Mesothelial cell of epicardium (in vitro differentiated cells): ENCODE results near the gene ITGAE. TPM values are rescaled to one million over a fixed set of nuclear protein-coding genes. Genes with fewer than 3 reads are reported as not detected.

ENCODE experiments used
- DNase-seq, 2 experiments: peaks; one replicate each; pipeline ENCODE4 v3.0.0; 2021; ENCODE audit warnings: low spot score in 2 of 2; ENCODE audit not compliant: unreplicated experiment in 2 of 2
- H3K27ac Mint-ChIP-seq: 2 replicates; pipeline ENCODE4 v1.8.0; 2021; ENCODE audit warnings: mixed read lengths
- H3K27me3 Mint-ChIP-seq: 2 replicates; pipeline ENCODE4 v1.8.0; 2021; ENCODE audit warnings: low read depth, mixed read lengths
- H3K36me3 Mint-ChIP-seq: 2 replicates; pipeline ENCODE4 v1.8.0; 2021; ENCODE audit warnings: mixed read lengths
- H3K4me1 Mint-ChIP-seq: 2 replicates; pipeline ENCODE4 v1.8.0; 2021; ENCODE audit warnings: mixed read lengths
- H3K4me3 Mint-ChIP-seq: 2 replicates; pipeline ENCODE4 v1.8.0; 2021; ENCODE audit warnings: mild to moderate bottlenecking, moderate library complexity, mixed read lengths
- H3K9me3 Mint-ChIP-seq: 2 replicates; pipeline ENCODE4 v1.8.0; 2021; ENCODE audit warnings: mixed read lengths
- total RNA-seq: library from RNA; stranded (reverse); gene quantifications from 3 replicates; pipeline ENCODE4 v1.2.1, GENCODE V29; 2021
- TF ChIP-seq, protein P1 (sequence below): fragments of 200-600 bp; sonication (generic); IDR thresholded peaks from one replicate; pipeline ENCODE4 v1.5.0; 2021; ENCODE audit warnings: antibody characterized with exemption; ENCODE audit not compliant: unreplicated experiment

The ITGAE gene
- total RNA-seq, 1 donor from 2014 or later: 20.4 TPM

DNA sequence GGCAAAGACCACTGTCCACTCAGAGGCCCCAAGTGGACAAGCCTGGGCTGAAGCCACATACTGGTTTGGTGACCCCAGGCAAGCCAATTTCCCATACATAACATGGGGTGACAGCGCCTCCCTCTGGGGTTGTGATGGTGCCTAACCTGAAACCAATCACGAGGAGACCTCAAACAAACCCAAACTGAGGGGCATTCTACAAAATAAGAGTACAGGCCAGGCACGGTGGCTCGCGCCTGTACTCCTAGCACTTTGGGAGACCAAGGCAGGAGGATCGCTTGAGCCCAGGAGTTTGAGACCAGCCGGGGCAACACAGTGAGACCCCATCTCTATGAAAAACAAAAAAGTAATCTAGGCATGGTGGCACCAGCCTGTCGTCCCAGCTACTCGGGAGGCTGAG is 108.6 kb downstream of the ITGAE start:
- H3K4me3 Mint-ChIP-seq: no peak overlapping the region
- H3K36me3 Mint-ChIP-seq: no peaks in the 10 kb centered on the region
- H3K27me3 Mint-ChIP-seq: peaks cover 56% of the 10 kb centered on the region
- no peak for DNase-seq
- TF ChIP-seq, protein P1, sequence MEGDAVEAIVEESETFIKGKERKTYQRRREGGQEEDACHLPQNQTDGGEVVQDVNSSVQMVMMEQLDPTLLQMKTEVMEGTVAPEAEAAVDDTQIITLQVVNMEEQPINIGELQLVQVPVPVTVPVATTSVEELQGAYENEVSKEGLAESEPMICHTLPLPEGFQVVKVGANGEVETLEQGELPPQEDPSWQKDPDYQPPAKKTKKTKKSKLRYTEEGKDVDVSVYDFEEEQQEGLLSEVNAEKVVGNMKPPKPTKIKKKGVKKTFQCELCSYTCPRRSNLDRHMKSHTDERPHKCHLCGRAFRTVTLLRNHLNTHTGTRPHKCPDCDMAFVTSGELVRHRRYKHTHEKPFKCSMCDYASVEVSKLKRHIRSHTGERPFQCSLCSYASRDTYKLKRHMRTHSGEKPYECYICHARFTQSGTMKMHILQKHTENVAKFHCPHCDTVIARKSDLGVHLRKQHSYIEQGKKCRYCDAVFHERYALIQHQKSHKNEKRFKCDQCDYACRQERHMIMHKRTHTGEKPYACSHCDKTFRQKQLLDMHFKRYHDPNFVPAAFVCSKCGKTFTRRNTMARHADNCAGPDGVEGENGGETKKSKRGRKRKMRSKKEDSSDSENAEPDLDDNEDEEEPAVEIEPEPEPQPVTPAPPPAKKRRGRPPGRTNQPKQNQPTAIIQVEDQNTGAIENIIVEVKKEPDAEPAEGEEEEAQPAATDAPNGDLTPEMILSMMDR: no peak
- peaks cover 7% of the 10 kb centered on the region for H3K4me1 Mint-ChIP-seq
- H3K27ac Mint-ChIP-seq: no peak overlapping the region
- no peaks in the 10 kb centered on the region for H3K9me3 Mint-ChIP-seq

DNA sequence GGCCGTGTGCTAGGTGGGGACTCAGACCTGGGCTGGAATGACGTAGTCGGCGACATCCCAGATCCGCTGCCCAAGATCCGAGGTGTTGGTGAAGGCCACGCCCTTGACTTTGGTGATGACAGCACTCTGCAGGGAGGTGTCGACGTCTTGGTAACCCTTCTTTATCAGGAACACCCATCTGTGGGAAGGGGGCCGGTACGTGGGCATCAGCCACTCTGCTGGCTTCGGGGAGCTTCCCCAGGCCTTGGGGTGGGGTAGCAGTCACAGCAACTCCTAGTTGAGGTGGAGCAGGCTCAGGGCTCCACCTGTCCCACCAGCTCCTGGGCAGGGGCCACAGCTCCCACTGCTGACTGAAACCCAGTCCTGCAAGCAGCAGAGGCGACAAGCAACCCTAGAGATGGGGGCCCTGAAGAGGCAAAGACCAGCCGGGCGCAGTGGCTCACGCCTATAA is 109.3 kb downstream of the ITGAE start:
- no peak overlapping the region for H3K4me3 Mint-ChIP-seq
- DNase-seq: no peak
- H3K9me3 Mint-ChIP-seq: no peaks in the 10 kb centered on the region
- TF ChIP-seq, protein P1: no peak
- H3K36me3 Mint-ChIP-seq: no peaks in the 10 kb centered on the region
- H3K27ac Mint-ChIP-seq: no peak overlapping the region
- H3K4me1 Mint-ChIP-seq: peaks cover 7% of the 10 kb centered on the region
- H3K27me3 Mint-ChIP-seq: peaks cover 49% of the 10 kb centered on the region

DNA sequence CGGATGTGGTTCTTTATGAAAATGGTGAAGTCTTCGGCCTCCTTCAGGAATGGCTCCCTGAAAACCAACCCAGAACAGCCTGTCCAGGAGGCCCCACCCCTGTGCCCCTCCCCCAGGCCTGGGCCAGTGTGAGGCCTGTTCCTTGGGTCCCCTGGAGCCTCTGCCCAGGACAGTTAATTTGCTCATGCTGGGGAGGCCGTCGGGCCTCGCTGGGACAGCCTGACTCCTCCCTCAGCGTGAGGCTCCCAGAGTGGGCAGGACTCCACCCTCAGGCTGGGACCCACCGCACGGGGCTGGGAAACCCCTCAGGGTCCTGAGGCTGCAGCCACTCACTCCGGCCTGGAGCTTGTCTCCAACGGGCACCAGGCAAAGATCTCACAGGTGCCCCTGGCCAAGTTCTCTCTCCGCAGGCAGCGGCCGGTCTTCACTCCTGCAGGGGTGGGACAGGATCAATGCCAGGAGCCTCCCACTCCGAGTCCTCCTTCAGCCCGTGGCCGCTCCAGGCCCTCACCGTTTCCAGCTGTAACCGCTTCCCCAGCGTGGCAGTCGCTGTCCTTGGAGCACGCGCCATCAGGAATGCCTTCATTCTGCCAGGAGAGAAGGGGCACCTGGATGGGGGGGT is 110.8 kb downstream of the ITGAE start:
- H3K9me3 Mint-ChIP-seq: no peaks in the 10 kb centered on the region
- no peak overlapping the region for H3K27ac Mint-ChIP-seq
- no peak for DNase-seq
- no peak overlapping the region for H3K4me3 Mint-ChIP-seq
- H3K36me3 Mint-ChIP-seq: no peaks in the 10 kb centered on the region
- TF ChIP-seq, protein P1: no peak
- H3K27me3 Mint-ChIP-seq: peaks cover 36% of the 10 kb centered on the region
- H3K4me1 Mint-ChIP-seq: peaks cover 2% of the 10 kb centered on the region

DNA sequence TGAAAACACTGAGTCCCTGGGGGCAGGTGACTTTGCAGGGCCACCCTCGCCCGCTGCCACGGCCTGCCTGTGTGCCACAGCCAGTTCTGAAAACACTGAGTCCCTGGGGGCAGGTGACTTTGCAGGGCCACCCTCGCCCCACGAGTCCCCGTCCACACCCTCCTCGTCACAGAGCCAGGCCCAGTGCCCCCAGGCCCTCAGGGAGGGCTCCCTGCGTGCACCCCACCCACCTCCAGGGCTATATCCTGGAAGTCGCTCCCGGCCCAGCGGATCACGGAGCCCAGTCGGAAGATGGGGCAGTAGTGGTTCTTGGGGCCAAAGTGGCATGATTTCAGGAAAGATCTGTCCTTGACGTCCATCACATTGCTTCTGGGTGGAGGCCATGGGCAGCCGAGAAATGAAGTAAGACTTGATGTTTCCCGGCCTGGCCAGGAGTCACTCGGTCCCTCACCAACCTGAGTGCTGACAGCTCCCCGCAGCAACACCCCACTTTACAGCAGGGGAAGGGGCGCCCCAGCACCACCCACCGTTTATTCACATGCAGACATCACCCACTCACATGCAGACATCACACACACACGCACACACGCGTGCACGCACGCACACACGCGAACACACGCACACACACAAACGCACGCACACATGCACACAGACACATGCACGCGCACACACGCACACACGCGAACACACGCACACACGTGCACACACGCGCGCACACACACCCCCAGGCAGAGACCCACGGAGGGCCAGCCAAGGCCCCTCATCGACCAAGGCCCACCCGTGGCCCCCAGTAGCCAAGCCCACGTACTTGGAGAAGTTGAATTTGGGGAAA is 111.5 kb downstream of the ITGAE start:
- H3K27ac Mint-ChIP-seq: no peak overlapping the region
- no peaks in the 10 kb centered on the region for H3K36me3 Mint-ChIP-seq
- no peak for DNase-seq
- TF ChIP-seq, protein P1: no peak
- no peak overlapping the region for H3K4me3 Mint-ChIP-seq
- H3K9me3 Mint-ChIP-seq: no peaks in the 10 kb centered on the region
- no peaks in the 10 kb centered on the region for H3K4me1 Mint-ChIP-seq
- H3K27me3 Mint-ChIP-seq: peaks cover 28% of the 10 kb centered on the region

DNA sequence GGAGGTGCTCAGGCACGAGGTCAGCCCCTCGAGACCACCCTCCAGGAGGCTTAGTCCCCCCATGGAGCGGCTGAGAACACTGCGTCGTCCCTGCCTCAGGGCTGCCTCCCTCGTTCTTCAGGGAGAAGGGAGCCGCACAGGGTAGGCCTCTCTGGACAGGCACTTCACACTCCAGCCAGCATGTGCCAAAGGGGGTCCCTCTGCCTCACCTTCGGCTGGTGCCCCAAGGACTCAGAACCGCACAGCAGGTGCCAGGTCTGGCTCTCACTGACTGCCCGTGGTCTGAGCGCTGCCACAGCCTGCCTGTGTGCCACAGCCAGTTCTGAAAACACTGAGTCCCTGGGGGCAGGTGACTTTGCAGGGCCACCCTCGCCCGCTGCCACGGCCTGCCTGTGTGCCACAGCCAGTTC is 112.1 kb downstream of the ITGAE start:
- DNase-seq: no peak
- Mint-ChIP-seq H3K4me1 (no peaks in the 10 kb centered on the region), H3K9me3 (no peaks in the 10 kb centered on the region), H3K36me3 (no peaks in the 10 kb centered on the region), H3K27ac (no peak overlapping the region), H3K4me3 (no peak overlapping the region), H3K27me3 (peaks cover 25% of the 10 kb centered on the region)
- TF ChIP-seq, protein P1: no peak
